WTC11 (cell line): ENCODE data around the gene ADCY3.

Source experiments
- NR1H2 ChIP-seq: sonication (generic); formaldehyde crosslinking; IDR thresholded peaks from 2 replicates; pipeline ENCODE4 v1.9.0; 2021; ENCODE audit warnings: mild to moderate bottlenecking, moderate library complexity, missing genetic modification reagents
- TF ChIP-seq, protein P1 (sequence below): sonication (generic); formaldehyde crosslinking; IDR thresholded peaks from 2 replicates; pipeline ENCODE4 v1.8.1; 2023; ENCODE audit warnings: mild to moderate bottlenecking, missing genetic modification reagents, moderate library complexity
- TF ChIP-seq, protein P2 (sequence below): fragments of 200-600 bp; IDR thresholded peaks from 2 replicates; pipeline ENCODE4 v1.8.0; 2022; ENCODE audit warnings: antibody characterized with exemption
- TF ChIP-seq, protein P3 (sequence below): sonication (generic); formaldehyde crosslinking; conservative IDR thresholded peaks from 2 replicates; pipeline ENCODE4 v1.8.1; 2022; ENCODE audit warnings: mild to moderate bottlenecking, missing genetic modification reagents
- TF ChIP-seq, protein P4 (sequence below): sonication (generic); formaldehyde crosslinking; conservative IDR thresholded peaks from 2 replicates; pipeline ENCODE4 v1.8.1; 2023; ENCODE audit warnings: mild to moderate bottlenecking, low read depth, missing genetic modification reagents, moderate library complexity

DNA sequence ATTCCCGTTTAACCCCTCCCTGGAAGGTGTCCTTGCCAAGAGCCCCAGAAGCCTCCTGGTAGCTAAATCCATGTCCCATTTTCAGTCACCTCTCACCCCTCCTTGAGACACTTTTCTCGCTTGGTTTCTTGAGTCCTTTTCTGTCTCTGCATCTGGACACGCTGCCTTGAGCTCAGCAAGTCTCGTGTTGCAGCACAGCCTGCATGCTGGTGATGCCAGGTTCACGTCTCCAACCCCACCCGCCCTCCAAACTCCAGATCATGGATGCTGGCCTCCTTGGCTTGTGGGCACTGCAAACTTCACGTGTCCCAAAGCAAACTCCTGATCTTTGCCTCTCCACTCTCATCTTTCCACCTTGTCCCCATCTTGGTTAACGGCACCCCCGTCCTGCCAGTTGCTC lies 87.5 kb downstream of the ADCY3 start:
- no peak for TF ChIP-seq NR1H2 (CRISPR knock-in tag)
- TF ChIP-seq, protein P1, sequence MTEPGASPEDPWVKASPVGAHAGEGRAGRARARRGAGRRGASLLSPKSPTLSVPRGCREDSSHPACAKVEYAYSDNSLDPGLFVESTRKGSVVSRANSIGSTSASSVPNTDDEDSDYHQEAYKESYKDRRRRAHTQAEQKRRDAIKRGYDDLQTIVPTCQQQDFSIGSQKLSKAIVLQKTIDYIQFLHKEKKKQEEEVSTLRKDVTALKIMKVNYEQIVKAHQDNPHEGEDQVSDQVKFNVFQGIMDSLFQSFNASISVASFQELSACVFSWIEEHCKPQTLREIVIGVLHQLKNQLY (CRISPR knock-in tag), result no peak
- TF ChIP-seq, protein P2, sequence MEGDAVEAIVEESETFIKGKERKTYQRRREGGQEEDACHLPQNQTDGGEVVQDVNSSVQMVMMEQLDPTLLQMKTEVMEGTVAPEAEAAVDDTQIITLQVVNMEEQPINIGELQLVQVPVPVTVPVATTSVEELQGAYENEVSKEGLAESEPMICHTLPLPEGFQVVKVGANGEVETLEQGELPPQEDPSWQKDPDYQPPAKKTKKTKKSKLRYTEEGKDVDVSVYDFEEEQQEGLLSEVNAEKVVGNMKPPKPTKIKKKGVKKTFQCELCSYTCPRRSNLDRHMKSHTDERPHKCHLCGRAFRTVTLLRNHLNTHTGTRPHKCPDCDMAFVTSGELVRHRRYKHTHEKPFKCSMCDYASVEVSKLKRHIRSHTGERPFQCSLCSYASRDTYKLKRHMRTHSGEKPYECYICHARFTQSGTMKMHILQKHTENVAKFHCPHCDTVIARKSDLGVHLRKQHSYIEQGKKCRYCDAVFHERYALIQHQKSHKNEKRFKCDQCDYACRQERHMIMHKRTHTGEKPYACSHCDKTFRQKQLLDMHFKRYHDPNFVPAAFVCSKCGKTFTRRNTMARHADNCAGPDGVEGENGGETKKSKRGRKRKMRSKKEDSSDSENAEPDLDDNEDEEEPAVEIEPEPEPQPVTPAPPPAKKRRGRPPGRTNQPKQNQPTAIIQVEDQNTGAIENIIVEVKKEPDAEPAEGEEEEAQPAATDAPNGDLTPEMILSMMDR, result no peak
- TF ChIP-seq, protein P3, sequence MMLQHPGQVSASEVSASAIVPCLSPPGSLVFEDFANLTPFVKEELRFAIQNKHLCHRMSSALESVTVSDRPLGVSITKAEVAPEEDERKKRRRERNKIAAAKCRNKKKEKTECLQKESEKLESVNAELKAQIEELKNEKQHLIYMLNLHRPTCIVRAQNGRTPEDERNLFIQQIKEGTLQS (CRISPR knock-in tag), result no peak
- TF ChIP-seq, protein P4, sequence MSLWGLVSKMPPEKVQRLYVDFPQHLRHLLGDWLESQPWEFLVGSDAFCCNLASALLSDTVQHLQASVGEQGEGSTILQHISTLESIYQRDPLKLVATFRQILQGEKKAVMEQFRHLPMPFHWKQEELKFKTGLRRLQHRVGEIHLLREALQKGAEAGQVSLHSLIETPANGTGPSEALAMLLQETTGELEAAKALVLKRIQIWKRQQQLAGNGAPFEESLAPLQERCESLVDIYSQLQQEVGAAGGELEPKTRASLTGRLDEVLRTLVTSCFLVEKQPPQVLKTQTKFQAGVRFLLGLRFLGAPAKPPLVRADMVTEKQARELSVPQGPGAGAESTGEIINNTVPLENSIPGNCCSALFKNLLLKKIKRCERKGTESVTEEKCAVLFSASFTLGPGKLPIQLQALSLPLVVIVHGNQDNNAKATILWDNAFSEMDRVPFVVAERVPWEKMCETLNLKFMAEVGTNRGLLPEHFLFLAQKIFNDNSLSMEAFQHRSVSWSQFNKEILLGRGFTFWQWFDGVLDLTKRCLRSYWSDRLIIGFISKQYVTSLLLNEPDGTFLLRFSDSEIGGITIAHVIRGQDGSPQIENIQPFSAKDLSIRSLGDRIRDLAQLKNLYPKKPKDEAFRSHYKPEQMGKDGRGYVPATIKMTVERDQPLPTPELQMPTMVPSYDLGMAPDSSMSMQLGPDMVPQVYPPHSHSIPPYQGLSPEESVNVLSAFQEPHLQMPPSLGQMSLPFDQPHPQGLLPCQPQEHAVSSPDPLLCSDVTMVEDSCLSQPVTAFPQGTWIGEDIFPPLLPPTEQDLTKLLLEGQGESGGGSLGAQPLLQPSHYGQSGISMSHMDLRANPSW (CRISPR knock-in tag), result no peak
